Natural killer cell (primary cell): Measurements from ENCODE around the gene F2RL2. TPM values are rescaled to one million over a fixed set of nuclear protein-coding genes. Genes with fewer than 3 reads are reported as not detected.

ENCODE experiments used
- ATAC-seq, 3 donors: fragments of 150-1000 bp in 2 of 3; fragments of 200-7000 bp in 1 of 3; cut with Tn5 transposase; 1 replicate in 1 of 3; 2 replicates in 2 of 3; pipeline ENCODE4 v1.10.0; 2021; ENCODE audit warnings: mild to moderate bottlenecking in 2 of 3, moderate library complexity in 2 of 3
- DNase-seq, 2 donors: peaks; one replicate each; pipeline versions ENCODE4 v3.0.0 to v3.0.0-alpha.2; 2013 to 2021; ENCODE audit warnings: mixed read lengths in 1 of 2
- H3K27ac ChIP-seq: one replicate; pipeline ENCODE4 v1.5.1; 2013; ENCODE audit warnings: mild to moderate bottlenecking, low read length
- H3K27me3 ChIP-seq: one replicate; pipeline ENCODE4 v1.6.1; 2013; ENCODE audit warnings: low read length; ENCODE audit not compliant: control insufficient read depth, insufficient read depth
- H3K36me3 ChIP-seq: one replicate; pipeline ENCODE4 v1.6.1; 2013; ENCODE audit warnings: low read length; ENCODE audit not compliant: control insufficient read depth, insufficient read depth
- H3K4me1 ChIP-seq: one replicate; pipeline ENCODE4 v1.6.1; 2013; ENCODE audit warnings: low read length; ENCODE audit not compliant: control insufficient read depth, insufficient read depth
- H3K4me3 ChIP-seq: one replicate; pipeline ENCODE4 v1.5.1; 2013; ENCODE audit warnings: low read length
- H3K9me3 ChIP-seq: one replicate; pipeline ENCODE4 v1.6.1; 2013; ENCODE audit warnings: low read length; ENCODE audit not compliant: control insufficient read depth, insufficient read depth
- H3K27ac Mint-ChIP-seq, 2 donors: one replicate each; pipeline ENCODE4 v1.8.0; 2022; ENCODE audit warnings: mild to moderate bottlenecking in 2 of 2, mixed read lengths in 2 of 2, moderate library complexity in 1 of 2
- H3K27me3 Mint-ChIP-seq, 2 donors: one replicate each; pipeline ENCODE4 v1.8.0; 2022; ENCODE audit warnings: low read depth in 2 of 2, mixed read lengths in 2 of 2
- H3K36me3 Mint-ChIP-seq: one replicate; pipeline ENCODE4 v1.8.0; 2022; ENCODE audit warnings: mixed read lengths
- H3K4me1 Mint-ChIP-seq, 2 donors: one replicate each; pipeline ENCODE4 v1.8.0; 2022; ENCODE audit warnings: mixed read lengths in 2 of 2
- H3K4me3 Mint-ChIP-seq: one replicate; pipeline ENCODE4 v1.8.0; 2022; ENCODE audit warnings: mild to moderate bottlenecking, moderate library complexity, mixed read lengths
- H3K9me3 Mint-ChIP-seq, 2 donors: one replicate each; pipeline ENCODE4 v1.8.0; 2022; ENCODE audit warnings: mixed read lengths in 2 of 2
- CTCF ChIP-seq: fragments of 200-600 bp; IDR thresholded peaks from one replicate; pipeline ENCODE4 v1.8.0; 2022; ENCODE audit warnings: antibody characterized with exemption
- WGBS: methylation state at CpG from one replicate; pipeline ENCODE4 v1.1.7; 2013; ENCODE audit warnings: missing lambda C conversion rate; ENCODE audit not compliant: insufficient coverage; 5-methylcytosine and 5-hydroxymethylcytosine counted together
- intact Hi-C: fragments of 100-400 bp; cut with micrococcal nuclease; formaldehyde crosslinking; loops from one replicate; pipeline ENCODE4 v1.14.2; 2022
- total RNA-seq, 4 donors: library from RNA; stranded (reverse); fragments of 120-200 nt in 1 of 4; gene quantifications; one replicate each; pipeline versions ENCODE4 v1.2.3 to v1.2.4, GENCODE V29; 2013 to 2022

The F2RL2 gene
- total RNA-seq: not detected
- total RNA-seq (2013): 0.07 TPM

DNA sequence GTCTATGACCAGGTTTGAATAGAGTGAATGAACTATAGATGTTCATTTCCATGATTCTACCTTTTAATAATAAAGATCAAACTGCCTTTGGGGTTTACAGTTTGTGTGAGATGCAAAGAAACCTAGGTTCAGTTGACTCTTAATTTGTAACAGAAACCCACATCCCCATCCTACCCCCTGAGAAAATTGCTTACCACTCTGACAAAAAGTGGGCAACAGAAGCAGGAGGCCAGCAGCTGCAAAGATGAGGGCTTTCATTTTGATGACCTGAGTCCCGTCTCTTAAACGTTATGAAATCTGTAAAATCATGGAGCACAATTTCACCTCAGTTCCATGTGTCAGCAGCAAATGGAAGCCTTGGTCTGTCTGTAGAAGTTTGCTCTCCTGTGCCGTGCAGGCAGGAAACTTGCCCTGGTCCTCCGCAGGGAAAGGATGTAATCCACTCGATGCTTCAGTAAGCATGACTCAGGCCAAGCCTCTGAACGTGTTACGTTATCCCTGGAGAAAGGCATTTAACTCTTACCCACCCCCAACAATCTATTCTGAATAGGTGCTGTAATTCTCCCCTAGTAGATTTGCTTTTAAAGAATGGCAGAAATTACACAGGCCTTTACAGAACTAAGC is at the start of gene F2RL2:
Gene F2RL2 (minus strand): TSS at position 431 of the 624 bp plus-strand sequence. CDS start 173 bp downstream, at position 258.
- ATAC-seq (peak; percentile 17 to 61 (median 38)), DNase-seq (no peak)
- Histone ChIP-seq H3K27ac (peak within 1 kb of the TSS; percentile 2), H3K27me3 (no peaks in the 10 kb centered on the region), H3K9me3 (no peaks in the 10 kb centered on the region), H3K36me3 (peaks cover 24% of the 10 kb centered on the region), H3K4me1 (peaks cover 26% of the 10 kb centered on the region), H3K4me3 (no peak within 1 kb of the TSS)
- Mint-ChIP-seq H3K36me3 (peaks cover 2% of the 10 kb centered on the region), H3K4me3 (peak within 1 kb of the TSS; percentile 66), H3K4me1 (peaks cover 60 to 67% of the 10 kb centered on the region in 2 donors), H3K27me3 (no peaks in the 10 kb centered on the region), H3K9me3 (no peaks in the 10 kb centered on the region), H3K27ac (peak within 1 kb of the TSS; percentile 36 to 88)
- intact Hi-C loops: no loop called here
- TF ChIP-seq CTCF: no peak
- 59% methylated on average over 7 of the region's 7 CpGs for WGBS

- no peaks in the 10 kb centered on the region for H3K9me3 ChIP-seq
- H3K36me3 Mint-ChIP-seq: peaks cover 37% of the 10 kb centered on the region
- H3K27ac Mint-ChIP-seq: peak overlapping the region in 1 of 2 donors; percentile 42
- WGBS: 94% methylated on average over 2 of the region's 2 CpGs
- no peak overlapping the region for H3K27ac ChIP-seq
- no peaks in the 10 kb centered on the region for H3K9me3 Mint-ChIP-seq
- H3K36me3 ChIP-seq: peaks cover 84% of the 10 kb centered on the region
- no peaks in the 10 kb centered on the region for H3K4me1 ChIP-seq
- H3K4me3 Mint-ChIP-seq: no peak overlapping the region
- DNase-seq: no peak
- no peaks in the 10 kb centered on the region for H3K27me3 Mint-ChIP-seq
- no peak overlapping the region for H3K4me3 ChIP-seq
- H3K4me1 Mint-ChIP-seq: no peaks in the 10 kb centered on the region
- TF ChIP-seq CTCF: no peak
- no peak for ATAC-seq
- H3K27me3 ChIP-seq: no peaks in the 10 kb centered on the region
- intact Hi-C loops: no loop called here
Measured at GRCh38 chr5:76672242-76672641, 49.0 kb upstream of the F2RL2 start.

DNA sequence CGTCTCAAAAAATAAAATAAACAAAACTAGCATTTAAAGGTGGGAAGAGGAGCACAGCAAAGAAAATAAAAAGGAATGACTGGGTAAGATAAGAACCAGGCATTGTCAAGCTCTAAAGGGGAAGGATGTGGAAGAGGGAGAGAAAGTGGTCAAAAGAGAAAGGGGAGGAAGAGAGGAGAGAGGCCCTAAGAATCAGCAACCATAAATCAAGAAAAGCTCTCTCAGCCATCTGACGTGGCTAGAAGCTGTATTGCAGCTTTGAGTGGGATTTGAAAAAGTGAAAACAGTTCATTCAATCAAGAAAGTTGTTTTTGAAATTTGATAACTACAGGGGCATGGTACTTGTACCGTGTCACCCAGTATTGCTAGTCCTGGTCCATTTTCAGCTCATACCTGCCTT is 47.3 kb upstream of the F2RL2 start:
- DNase-seq (no peak), ATAC-seq (no peak)
- Mint-ChIP-seq H3K27me3 (no peaks in the 10 kb centered on the region), H3K9me3 (no peaks in the 10 kb centered on the region), H3K36me3 (peaks cover 24% of the 10 kb centered on the region), H3K4me3 (no peak overlapping the region), H3K27ac (peak overlapping the region; percentile 11 to 64), H3K4me1 (no peaks in the 10 kb centered on the region)
- H3K36me3 ChIP-seq: peaks cover 81% of the 10 kb centered on the region
- intact Hi-C loops: no loop called here
- H3K4me1 ChIP-seq: no peaks in the 10 kb centered on the region
- H3K27me3 ChIP-seq: no peaks in the 10 kb centered on the region
- 87% methylated on average over 2 of the region's 3 CpGs for WGBS
- no peak overlapping the region for H3K27ac ChIP-seq
- TF ChIP-seq CTCF: no peak
- H3K4me3 ChIP-seq: no peak overlapping the region
- H3K9me3 ChIP-seq: no peaks in the 10 kb centered on the region

GRCh38 chr5:76669245-76669644 is 46.0 kb upstream of the F2RL2 start:
- Mint-ChIP-seq H3K4me1 (peaks cover 0 to under 1% of the 10 kb centered on the region in 2 donors), H3K27me3 (no peaks in the 10 kb centered on the region), H3K36me3 (peaks cover 27% of the 10 kb centered on the region), H3K27ac (peak overlapping the region; percentile 21 to 70), H3K4me3 (no peak overlapping the region), H3K9me3 (no peaks in the 10 kb centered on the region)
- no peak for ATAC-seq
- DNase-seq: no peak
- intact Hi-C loops: no loop called here
- Histone ChIP-seq H3K4me1 (no peaks in the 10 kb centered on the region), H3K27ac (no peak overlapping the region), H3K4me3 (no peak overlapping the region), H3K27me3 (no peaks in the 10 kb centered on the region), H3K9me3 (no peaks in the 10 kb centered on the region), H3K36me3 (peaks cover 78% of the 10 kb centered on the region)
- WGBS: 95% methylated on average over 5 of the region's 5 CpGs
- TF ChIP-seq CTCF: no peak
